Inflammatory macrophage treated with lipopolysaccharide for 4 hours (primary cell): ENCODE measurements around the gene SMG6.
"Not testable (repeated sequence)": the region's sequence is repeated elsewhere in the genome, so short reads cannot be mapped to it uniquely, and the experiment has no call there.

Experiments
- DNase-seq: peaks from one replicate; pipeline ENCODE4 v3.0.0-alpha.2; 2020

The SMG6 gene

DNA sequence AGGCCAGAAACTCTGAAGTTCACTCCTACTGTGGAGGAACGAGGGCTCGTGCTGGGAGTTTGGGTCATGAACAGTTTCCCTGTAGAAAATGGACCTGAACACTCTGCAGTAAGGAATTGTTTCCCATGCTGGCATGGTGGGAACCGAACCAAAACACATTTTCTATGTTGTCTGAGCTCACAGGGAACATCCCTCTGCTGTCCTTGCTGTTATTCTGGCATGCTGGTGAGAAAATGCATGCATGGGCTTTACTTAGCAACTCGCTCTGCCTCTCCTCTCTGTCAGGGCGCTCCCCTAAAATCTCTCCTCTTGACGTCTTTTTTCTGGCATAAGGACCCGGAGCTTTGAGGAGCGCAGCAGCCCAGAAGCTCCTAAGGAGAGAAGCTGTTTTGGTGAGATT, 283.9 kb downstream of the SMG6 start:
- no peak for DNase-seq

DNA sequence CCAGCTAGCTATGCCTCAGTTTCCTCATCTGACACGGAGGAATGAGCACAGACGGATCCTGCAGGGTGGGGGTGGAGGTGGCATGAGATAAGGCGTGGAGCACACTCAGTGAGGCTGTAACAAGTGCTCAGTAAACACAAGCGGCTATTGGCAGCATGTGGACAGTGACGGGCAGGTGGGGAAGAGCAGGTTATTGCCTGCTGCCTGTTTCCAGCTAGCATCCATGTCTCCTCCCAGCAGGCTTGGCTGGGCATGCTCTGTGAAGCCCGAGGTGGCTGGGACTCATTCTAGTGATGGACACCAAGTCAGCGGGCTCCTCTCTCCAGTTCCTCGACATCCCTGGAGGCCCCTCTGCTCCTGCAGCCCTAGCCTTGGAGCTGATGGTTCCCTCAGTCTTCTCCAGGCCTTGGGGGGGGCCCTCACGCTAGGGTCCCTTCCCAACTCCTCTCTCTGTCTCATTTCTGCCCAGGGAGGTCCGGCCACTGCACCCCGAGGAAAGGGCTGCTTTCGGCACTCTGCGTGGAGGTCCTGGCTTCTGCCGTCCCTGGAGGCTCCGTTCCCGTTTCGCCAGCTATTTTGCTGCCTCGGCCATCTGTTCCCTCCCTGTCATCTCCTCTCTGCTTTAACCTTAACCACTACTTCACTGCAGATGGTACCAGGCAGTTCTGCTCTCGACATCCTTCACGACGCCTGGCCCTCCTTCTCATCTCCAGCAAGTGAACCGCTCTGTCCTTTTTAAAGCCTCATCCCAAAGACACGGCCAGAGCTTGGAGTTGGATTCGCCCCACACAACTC, 284.7 kb downstream of the SMG6 start:
- DNase-seq: no peak

DNA sequence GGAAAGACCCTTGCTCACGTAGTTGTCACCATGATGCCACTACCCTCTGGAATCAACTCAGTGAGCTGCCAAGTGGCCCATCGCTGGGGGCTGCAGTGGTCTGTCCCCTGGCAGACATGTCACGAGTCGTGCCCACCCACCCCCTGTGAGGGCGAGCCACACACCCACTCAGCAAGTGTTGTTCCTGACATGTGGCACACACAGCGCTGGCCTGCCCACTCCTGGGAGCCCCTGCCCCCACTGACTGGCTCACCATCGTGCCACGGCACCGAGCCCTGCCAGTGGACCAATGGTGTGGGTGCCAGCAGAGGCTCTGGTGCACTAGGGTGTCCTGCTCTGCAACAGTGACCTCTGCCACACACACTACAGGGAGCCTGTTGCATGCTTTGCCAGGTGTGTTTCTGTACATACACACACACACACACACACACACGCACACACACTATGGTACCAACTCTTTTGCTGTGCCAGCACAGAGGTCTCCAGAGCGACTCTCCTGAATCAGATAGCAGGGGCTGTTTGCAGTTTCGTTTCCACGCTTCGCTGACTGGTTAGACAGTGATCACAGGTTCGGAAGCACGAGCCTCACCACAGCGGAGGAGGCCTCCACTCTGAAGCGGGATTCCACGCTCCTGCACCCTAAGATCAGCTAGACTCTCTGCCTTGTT, 286.2 kb downstream of the SMG6 start:
- DNase-seq: no peak

DNA sequence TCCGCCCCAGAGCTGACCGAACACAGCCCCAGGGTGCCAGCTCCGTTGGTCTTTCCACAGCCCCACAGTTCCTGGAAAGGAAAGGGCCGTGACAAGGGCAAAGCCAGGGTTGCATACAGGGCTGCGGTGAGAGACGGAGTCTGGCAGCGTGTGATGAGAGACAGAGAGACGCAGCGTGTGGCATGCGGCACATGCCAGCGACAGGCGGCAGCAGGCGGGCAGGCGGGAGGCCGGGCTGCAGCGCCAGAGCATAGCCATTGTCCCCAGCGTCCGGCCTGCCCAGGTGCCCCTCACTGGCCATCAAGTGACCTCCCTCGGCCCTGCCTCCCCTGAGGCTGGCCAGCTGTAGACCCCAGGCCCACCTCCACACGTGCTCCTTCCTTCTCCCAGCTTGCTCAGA, 287.1 kb downstream of the SMG6 start:
- no peak for DNase-seq

DNA sequence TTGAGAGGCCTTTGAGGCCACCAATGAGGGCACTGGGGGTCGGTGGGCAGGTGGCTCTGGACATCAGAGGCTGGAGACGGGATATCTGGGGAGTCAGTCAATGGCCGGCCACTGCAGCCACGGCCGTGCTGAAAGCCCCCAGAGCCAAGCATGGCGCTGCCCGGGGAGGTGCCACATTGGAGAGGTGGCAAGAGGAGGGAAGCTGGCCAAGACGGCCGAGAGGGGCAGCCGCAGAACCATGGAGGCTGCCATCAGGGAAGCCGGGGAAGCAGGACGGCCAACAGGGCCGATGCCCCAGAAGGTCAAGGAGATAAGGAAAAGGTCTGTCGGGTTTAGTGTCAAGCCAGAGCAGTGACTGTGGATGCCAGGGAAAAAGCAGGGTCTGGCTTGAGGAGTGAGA, 288.3 kb downstream of the SMG6 start:
- no peak for DNase-seq

DNA sequence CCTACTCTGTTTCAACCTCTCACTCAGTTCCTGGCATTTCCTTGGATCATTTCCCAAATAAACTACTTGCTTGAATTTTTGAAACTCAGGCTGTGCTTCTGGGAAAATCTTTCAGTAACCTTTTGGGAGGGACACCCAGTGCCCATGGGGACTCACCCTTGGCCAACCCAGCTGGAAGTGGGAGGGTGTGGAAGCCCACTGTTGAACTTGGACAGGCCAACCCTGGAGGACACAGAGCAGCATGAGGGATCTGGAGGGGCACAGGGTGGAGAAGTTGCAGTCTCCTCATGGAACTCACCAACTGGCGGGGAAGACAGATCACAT, 289.6 kb downstream of the SMG6 start:
- no peak for DNase-seq

DNA sequence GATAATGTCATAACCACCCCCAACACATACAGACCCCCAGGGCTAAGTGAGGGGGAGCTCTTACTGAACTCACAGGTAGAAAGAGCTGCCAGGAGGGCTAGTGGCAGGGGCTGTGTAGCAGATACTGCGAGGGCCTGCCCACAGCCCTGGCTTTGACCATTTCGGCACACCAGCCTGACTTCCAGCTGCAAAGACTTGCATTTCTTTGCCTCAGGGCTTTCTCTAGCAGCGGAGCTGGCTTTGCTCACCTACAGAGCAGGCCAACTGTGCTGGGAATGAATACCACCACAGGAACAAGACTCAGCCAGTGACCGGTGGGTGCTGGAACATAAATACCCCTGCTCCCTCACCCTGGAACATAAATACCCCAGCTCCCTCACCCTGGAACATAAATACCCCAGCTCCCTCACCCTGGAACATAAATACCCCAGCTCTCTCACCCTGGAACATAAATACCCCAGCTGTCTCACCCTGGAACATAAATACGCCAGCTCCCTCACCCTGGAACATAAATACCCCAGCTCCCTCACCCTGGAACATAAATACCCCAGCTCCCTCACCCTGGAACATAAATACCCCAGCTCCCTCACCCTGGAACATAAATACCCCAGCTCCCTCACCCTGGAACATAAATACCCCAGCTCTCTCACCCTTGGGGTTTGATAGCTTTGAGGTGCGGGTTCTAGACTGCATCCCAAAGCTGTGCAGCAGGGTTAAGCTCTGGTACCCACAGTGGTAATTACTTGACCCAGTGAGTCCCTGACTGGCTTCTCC, 290.2 kb downstream of the SMG6 start:
- DNase-seq: not testable (repeated sequence)

DNA sequence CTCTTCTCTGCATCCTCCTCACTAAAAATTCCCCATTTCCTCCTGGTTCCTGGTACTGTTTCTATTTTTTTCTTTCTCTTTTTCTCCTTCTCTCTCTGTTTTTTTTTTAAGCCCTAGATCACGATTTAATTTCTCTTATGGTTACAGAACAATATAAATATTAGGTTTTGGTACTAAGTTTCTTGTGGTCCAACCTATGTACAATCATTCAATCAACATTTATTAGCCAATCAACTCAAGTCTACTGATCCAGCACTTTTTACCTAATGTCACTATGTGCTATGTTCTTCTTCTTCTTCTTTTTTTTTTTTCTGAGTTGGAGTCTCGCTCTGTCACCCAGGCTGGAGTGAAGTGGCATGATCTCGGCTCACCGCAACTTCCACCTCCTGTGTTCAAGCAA, 291.1 kb downstream of the SMG6 start:
- DNase-seq: no peak

DNA sequence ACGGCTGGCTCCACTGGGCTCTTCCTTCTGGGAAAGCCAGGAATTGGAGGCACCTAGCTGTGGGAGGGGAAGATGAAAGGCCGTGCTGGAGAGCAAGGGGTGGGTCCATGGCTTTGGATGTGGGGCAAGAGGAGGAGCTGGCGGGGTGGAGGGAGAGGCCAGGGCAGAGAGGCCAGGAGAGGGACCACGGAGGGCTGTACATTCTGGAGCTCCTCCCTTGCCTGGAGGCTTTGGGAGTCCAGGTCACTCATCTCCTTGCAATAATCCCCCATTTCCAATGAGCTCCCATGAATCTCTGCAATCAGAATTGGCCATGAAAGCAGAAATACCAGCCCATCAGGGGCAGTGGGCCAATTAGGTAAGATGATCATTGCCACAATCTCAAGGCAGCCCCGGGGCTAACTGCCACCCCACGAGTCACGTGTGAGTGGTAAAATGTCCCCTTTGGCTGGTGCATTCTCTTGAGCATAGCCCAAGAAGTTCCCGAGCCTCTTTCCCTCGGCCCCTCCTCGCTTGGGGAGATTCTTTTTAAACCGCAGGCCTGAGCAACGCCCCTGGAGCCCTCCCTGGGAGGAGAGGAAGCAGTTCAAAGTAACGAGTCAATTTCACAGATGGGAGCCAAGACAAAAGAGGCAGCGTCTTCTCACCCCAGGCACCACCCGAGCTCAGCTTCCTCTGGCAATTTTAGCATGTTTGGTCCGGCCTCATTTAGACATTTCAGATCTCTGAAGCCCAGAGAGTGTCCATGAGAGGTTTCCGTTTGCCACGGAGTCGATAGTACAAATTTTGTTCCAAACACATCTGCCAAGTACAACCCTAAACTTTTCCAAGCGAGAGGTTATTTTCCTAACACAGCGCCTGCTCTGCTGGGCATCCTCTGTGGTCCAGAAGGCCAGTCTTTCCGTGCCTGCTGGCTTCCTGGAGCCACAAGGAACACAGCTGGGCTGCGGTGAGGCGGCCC, 291.9 kb downstream of the SMG6 start:
- DNase-seq: no peak
